T-helper 1 cell treated with Interleukin-12 subunit alpha and Interleukin-12 subunit beta and Interleukin-4 antibody, amounts not matched to agents 30 ng/mL and 1 ng/mL, for 36 hours (primary cell): ENCODE measurements around the gene RPL14. TPM values are rescaled to one million over a fixed set of nuclear protein-coding genes. Genes with fewer than 3 reads are reported as not detected.
"Not testable (repeated sequence)": the region's sequence is repeated elsewhere in the genome, so short reads cannot be mapped to it uniquely, and the experiment has no call there.

Source experiments
- intact Hi-C: fragments of 100-400 bp; cut with micrococcal nuclease; formaldehyde crosslinking; loops from one replicate; pipeline ENCODE4 v1.15.1; 2024
- total RNA-seq: library from RNA; stranded (reverse); gene quantifications from 2 replicates; pipeline ENCODE4 v1.2.3, GENCODE V29; 2022

Gene RPL14
- total RNA-seq, 1 donor from 2014 or later: 1,702 TPM

GRCh38 chr3:40461161-40461560, 4.0 kb downstream of the RPL14 start:
- intact Hi-C loops: no loop called here

GRCh38 chr3:40462838-40463237, 5.7 kb downstream of the RPL14 start:
- intact Hi-C loops: not testable (repeated sequence)

- intact Hi-C loops: no loop called here
Measured at GRCh38 chr3:40463579-40463978, 6.4 kb downstream of the RPL14 start.

GRCh38 chr3:40464339-40465110, 7.4 kb downstream of the RPL14 start:
- intact Hi-C loops: loop anchor here (1.0 kb wide), 1 partner anchor 13 kb away; the partner anchor contains the start of gene ZNF619

- intact Hi-C loops: no loop called here
Measured at GRCh38 chr3:40465111-40465407, 7.9 kb downstream of the RPL14 start.

GRCh38 chr3:40465456-40465855, 8.3 kb downstream of the RPL14 start:
- intact Hi-C loops: no loop called here

GRCh38 chr3:40468018-40468417, 10.9 kb downstream of the RPL14 start:
- intact Hi-C loops: no loop called here

GRCh38 chr3:40470701-40471100, 13.6 kb downstream of the RPL14 start:
- intact Hi-C loops: no loop called here

- intact Hi-C loops: loop anchor here (1.0 kb wide), 6 partner anchors 12 to 167 kb away; partner anchors contain the start of genes EIF1B, RPL14, ZNF620 and ZNF621
Measured at GRCh38 chr3:40476478-40477470, 19.6 kb downstream of the RPL14 start, which contains the start of gene ZNF619. TSS of gene ZNF619 (plus strand) at chr3:40477122. CDS start at chr3:40477980, 858 bp downstream.

- intact Hi-C loops: loop anchor here (1.0 kb wide), 6 partner anchors 13 to 168 kb away; partner anchors contain the start of genes EIF1B, RPL14, ZNF620 and ZNF621
Measured at GRCh38 chr3:40477666-40478065, 20.5 kb downstream of the RPL14 start.

GRCh38 chr3:40487172-40487571, 30.0 kb downstream of the RPL14 start:
- intact Hi-C loops: no loop called here

- intact Hi-C loops: no loop called here
Measured at GRCh38 chr3:40490916-40491315, 33.8 kb downstream of the RPL14 start.

- intact Hi-C loops: no loop called here
Measured at GRCh38 chr3:40494698-40495097, 37.6 kb downstream of the RPL14 start.

- intact Hi-C loops: no loop called here
Measured at GRCh38 chr3:40497288-40497687, 40.1 kb downstream of the RPL14 start.

- intact Hi-C loops: no loop called here
Measured at GRCh38 chr3:40499952-40500351, 42.8 kb downstream of the RPL14 start.

GRCh38 chr3:40502034-40502433, 44.9 kb downstream of the RPL14 start:
- intact Hi-C loops: no loop called here

- intact Hi-C loops: loop anchor here (5.0 kb wide), 1 partner anchor 697 kb away; no protein-coding TSS in a partner anchor
Measured at GRCh38 chr3:40504636-40505430, 47.7 kb downstream of the RPL14 start.

- intact Hi-C loops: loop anchor here (1.0 to 5.0 kb wide), 5 partner anchors 18 to 696 kb away; partner anchors contain the start of genes RPL14, ZNF619 and ZNF621
Measured at GRCh38 chr3:40505599-40506462, 48.7 kb downstream of the RPL14 start, which contains the start of gene ZNF620. TSS of gene ZNF620 (plus strand) at chr3:40506039. CDS start at chr3:40506353, 314 bp downstream.

- intact Hi-C loops: no loop called here
Measured at GRCh38 chr3:40511031-40511718, 54.0 kb downstream of the RPL14 start.
